SK-N-SH (cell line): ENCODE measurements around the gene CCSER1.

Experiments used
- CTCF ChIP-seq: fragments of 200-600 bp; sonication (generic); IDR thresholded peaks from 2 replicates; pipeline ENCODE4 v1.6.1; 2017; ENCODE audit warnings: antibody characterized with exemption, mild to moderate bottlenecking, moderate library complexity
- EP300 ChIP-seq, 2 experiments: IDR thresholded peaks; 2 replicates each; pipeline versions ENCODE4 v1.4.0 to v1.6.1; 2012; ENCODE audit warnings: borderline replicate concordance in 1 of 2, low read depth in 1 of 2, low read length in 1 of 2
- EZH2phosphoT487 ChIP-seq: fragments of 200-600 bp; sonication (generic); IDR thresholded peaks from 2 replicates; pipeline ENCODE4 v1.6.1; 2017; ENCODE audit warnings: low read depth, mixed run types, mild to moderate bottlenecking, antibody characterized with exemption, moderate library complexity, borderline replicate concordance
- GABPA ChIP-seq: IDR thresholded peaks from 2 replicates; pipeline ENCODE4 v1.4.0; 2012; ENCODE audit warnings: low read depth, mild to moderate bottlenecking
- MAX ChIP-seq: IDR thresholded peaks from 2 replicates; pipeline ENCODE4 v1.4.0; 2012; ENCODE audit warnings: low read depth
- NRF1 ChIP-seq: IDR thresholded peaks from 2 replicates; pipeline ENCODE4 v1.6.1; 2012; ENCODE audit warnings: low read depth, mild to moderate bottlenecking, low read length
- POLR2AphosphoS5 ChIP-seq: IDR thresholded peaks from 2 replicates; pipeline ENCODE4 v1.6.1; 2012; ENCODE audit warnings: low read depth, low read length
- RFX5 ChIP-seq: IDR thresholded peaks from 2 replicates; pipeline ENCODE4 v1.6.1; 2012; ENCODE audit warnings: mild to moderate bottlenecking, improper control_type of control experiment, low read length
- TAF1 ChIP-seq: IDR thresholded peaks from 2 replicates; pipeline ENCODE4 v1.6.1; 2012; ENCODE audit warnings: low read depth, mild to moderate bottlenecking, low read length, moderate library complexity, borderline replicate concordance
- TCF12 ChIP-seq: IDR thresholded peaks from 2 replicates; pipeline ENCODE4 v1.4.0; 2012
- TEAD4 ChIP-seq: IDR thresholded peaks from 2 replicates; pipeline ENCODE4 v1.4.0; 2012; ENCODE audit warnings: mild to moderate bottlenecking, borderline replicate concordance; ENCODE audit not compliant: insufficient read depth
- ZBTB33 ChIP-seq: IDR thresholded peaks from 2 replicates; pipeline ENCODE4 v1.4.0; 2012; ENCODE audit warnings: low read depth, borderline replicate concordance

GRCh38 chr4:90660672-90661071 is 533.5 kb downstream of the CCSER1 start:
- no peak for TF ChIP-seq EZH2phosphoT487
- no peak for TF ChIP-seq CTCF
- TF ChIP-seq POLR2AphosphoS5: no peak
- TF ChIP-seq RFX5: no peak
- no peak for TF ChIP-seq TCF12
- no peak for TF ChIP-seq GABPA
- no peak for TF ChIP-seq NRF1
- TF ChIP-seq ZBTB33: no peak
- TF ChIP-seq MAX: no peak
- TF ChIP-seq EP300 (IDR thresholded peaks at IDR 0.05; ENCODE audit: borderline replicate concordance in 1 of 2, low read depth in 1 of 2, low read length in 1 of 2): no peak
- no peak for TF ChIP-seq TAF1
- TF ChIP-seq TEAD4: no peak
